Nephron progenitor cell (in vitro differentiated cells): Measurements from ENCODE around the gene PTK6.

Experiments
- DNase-seq: peaks from one replicate; pipeline ENCODE4 v3.0.0; 2021
- H3K27ac Mint-ChIP-seq: 2 replicates; pipeline ENCODE4 v1.8.0; 2021; ENCODE audit warnings: mild to moderate bottlenecking, moderate library complexity, mixed read lengths
- H3K27me3 Mint-ChIP-seq: 2 replicates; pipeline ENCODE4 v1.8.0; 2021; ENCODE audit warnings: mild to moderate bottlenecking, low read depth, mixed read lengths; ENCODE audit not compliant: poor library complexity
- H3K36me3 Mint-ChIP-seq: 2 replicates; pipeline ENCODE4 v1.8.0; 2021; ENCODE audit warnings: low read depth, mixed read lengths
- H3K4me1 Mint-ChIP-seq: 2 replicates; pipeline ENCODE4 v1.8.0; 2021; ENCODE audit warnings: mixed read lengths
- H3K4me3 Mint-ChIP-seq: 2 replicates; pipeline ENCODE4 v1.8.0; 2021; ENCODE audit warnings: mild to moderate bottlenecking, moderate library complexity, mixed read lengths
- H3K9me3 Mint-ChIP-seq: 2 replicates; pipeline ENCODE4 v1.8.0; 2021; ENCODE audit warnings: mild to moderate bottlenecking, moderate library complexity, mixed read lengths
- CTCF ChIP-seq: fragments of 200-600 bp; sonication (generic); IDR thresholded peaks from 2 replicates; pipeline ENCODE4 v1.5.0; 2021; ENCODE audit warnings: antibody characterized with exemption

Gene PTK6

GRCh38 chr20:63520934-63521601 lies 16.1 kb downstream of the PTK6 start:
- H3K4me3 Mint-ChIP-seq = peak overlapping the region; percentile 91
- TF ChIP-seq CTCF = no peak
- H3K9me3 Mint-ChIP-seq = peaks cover 3% of the 10 kb centered on the region
- peaks cover 39% of the 10 kb centered on the region for H3K4me1 Mint-ChIP-seq
- peak overlapping the region; percentile 45 for H3K27ac Mint-ChIP-seq
- DNase-seq = peak; percentile 69
- peaks cover 23% of the 10 kb centered on the region for H3K36me3 Mint-ChIP-seq
- H3K27me3 Mint-ChIP-seq = peaks cover 12% of the 10 kb centered on the region

GRCh38 chr20:63520504-63520933 lies 16.7 kb downstream of the PTK6 start, which contains the start of gene PPDPF:
PPDPF (plus strand) TSS chr20:63520765; CDS start chr20:63521309, 544 bp downstream.
- peak within 1 kb of the TSS; percentile 45 for H3K27ac Mint-ChIP-seq
- H3K36me3 Mint-ChIP-seq = peaks cover 23% of the 10 kb centered on the region
- peaks cover 39% of the 10 kb centered on the region for H3K4me1 Mint-ChIP-seq
- peaks cover 12% of the 10 kb centered on the region for H3K27me3 Mint-ChIP-seq
- TF ChIP-seq CTCF = no peak
- H3K4me3 Mint-ChIP-seq = peak within 1 kb of the TSS; percentile 91
- peaks cover 3% of the 10 kb centered on the region for H3K9me3 Mint-ChIP-seq
- DNase-seq = peak; percentile 87

GRCh38 chr20:63519668-63520503 lies 17.3 kb downstream of the PTK6 start:
- peak; percentile 76 for DNase-seq
- Mint-ChIP-seq H3K4me3 (peak overlapping the region; percentile 79), H3K27me3 (peaks cover 13% of the 10 kb centered on the region), H3K27ac (no peak overlapping the region), H3K36me3 (peaks cover 23% of the 10 kb centered on the region), H3K4me1 (peaks cover 33% of the 10 kb centered on the region), H3K9me3 (peaks cover 8% of the 10 kb centered on the region)
- peak; percentile 8 for TF ChIP-seq CTCF

GRCh38 chr20:63518946-63519667 lies 18.1 kb downstream of the PTK6 start:
- no peak overlapping the region for H3K27ac Mint-ChIP-seq
- H3K9me3 Mint-ChIP-seq = peaks cover 13% of the 10 kb centered on the region
- peaks cover 14% of the 10 kb centered on the region for H3K27me3 Mint-ChIP-seq
- H3K4me3 Mint-ChIP-seq = peak overlapping the region; percentile 79
- H3K4me1 Mint-ChIP-seq = peaks cover 26% of the 10 kb centered on the region
- DNase-seq = no peak
- H3K36me3 Mint-ChIP-seq = peaks cover 17% of the 10 kb centered on the region
- TF ChIP-seq CTCF = no peak

GRCh38 chr20:63518351-63518861 lies 18.8 kb downstream of the PTK6 start:
- TF ChIP-seq CTCF = peak; percentile 6
- Mint-ChIP-seq H3K9me3 (peaks cover 15% of the 10 kb centered on the region), H3K27ac (no peak overlapping the region), H3K4me1 (peaks cover 21% of the 10 kb centered on the region), H3K36me3 (peaks cover 11% of the 10 kb centered on the region), H3K27me3 (peaks cover 21% of the 10 kb centered on the region), H3K4me3 (peak overlapping the region; percentile 79)
- DNase-seq = no peak
